Thoracic aorta (tissue), 2 donors: Measurements from ENCODE around the gene NEUROD4. TPM values are rescaled to one million over a fixed set of nuclear protein-coding genes. Genes with fewer than 3 reads are reported as not detected.

Source experiments
- ATAC-seq: fragments of 150-250 bp; one replicate; pipeline ENCODE4 v1.8.0; 2017; ENCODE audit warnings: low read depth; ENCODE audit not compliant: insufficient number of reproducible peaks, low FRiP score
- DNase-seq: peaks from one replicate; pipeline ENCODE4 v3.0.0-alpha.2; 2020; ENCODE audit warnings: low spot score
- H3K27ac ChIP-seq, 2 donors: fragments of 200-600 bp; sonication (generic); 1 replicate in 1 of 2; 2 replicates in 1 of 2; pipeline ENCODE4 v1.5.1; 2016; ENCODE audit warnings: mild to moderate bottlenecking in 2 of 2, moderate library complexity in 2 of 2
- H3K27me3 ChIP-seq: fragments of 200-600 bp; sonication (generic); replicated peaks from 2 replicates; pipeline ENCODE4 v1.6.0; 2016; ENCODE audit warnings: mild to moderate bottlenecking; ENCODE audit not compliant: insufficient read depth
- H3K36me3 ChIP-seq: fragments of 200-600 bp; sonication (generic); one replicate; pipeline ENCODE4 v1.5.1; 2016
- H3K4me1 ChIP-seq, 2 donors: fragments of 200-600 bp; sonication (generic); 1 replicate in 1 of 2; 2 replicates in 1 of 2; pipeline versions ENCODE4 v1.5.1 to v1.6.0; 2016; ENCODE audit warnings: low read depth in 2 of 2, mild to moderate bottlenecking in 1 of 2; ENCODE audit not compliant: control insufficient read depth in 1 of 2
- H3K4me3 ChIP-seq: fragments of 200-600 bp; sonication (generic); 2 replicates; pipeline ENCODE4 v1.5.1; 2016; ENCODE audit warnings: mild to moderate bottlenecking
- H3K9me3 ChIP-seq: fragments of 200-600 bp; sonication (generic); 2 replicates; pipeline ENCODE4 v1.5.1; 2016
- total RNA-seq, 2 donors: library from RNA; depleted of rRNA; stranded (reverse); fragments of >200 nt; gene quantifications; one replicate each; pipeline versions ENCODE4 v1.1.0 to v1.2.3, GENCODE V29; 2016
- TF ChIP-seq, protein P1 (sequence below): fragments of 200-600 bp; sonication (generic); IDR thresholded peaks from one replicate; pipeline ENCODE4 v1.5.1; 2019; ENCODE audit warnings: antibody characterized with exemption

The NEUROD4 gene
- total RNA-seq, 2 donors from 2014 or later = not detected

DNA sequence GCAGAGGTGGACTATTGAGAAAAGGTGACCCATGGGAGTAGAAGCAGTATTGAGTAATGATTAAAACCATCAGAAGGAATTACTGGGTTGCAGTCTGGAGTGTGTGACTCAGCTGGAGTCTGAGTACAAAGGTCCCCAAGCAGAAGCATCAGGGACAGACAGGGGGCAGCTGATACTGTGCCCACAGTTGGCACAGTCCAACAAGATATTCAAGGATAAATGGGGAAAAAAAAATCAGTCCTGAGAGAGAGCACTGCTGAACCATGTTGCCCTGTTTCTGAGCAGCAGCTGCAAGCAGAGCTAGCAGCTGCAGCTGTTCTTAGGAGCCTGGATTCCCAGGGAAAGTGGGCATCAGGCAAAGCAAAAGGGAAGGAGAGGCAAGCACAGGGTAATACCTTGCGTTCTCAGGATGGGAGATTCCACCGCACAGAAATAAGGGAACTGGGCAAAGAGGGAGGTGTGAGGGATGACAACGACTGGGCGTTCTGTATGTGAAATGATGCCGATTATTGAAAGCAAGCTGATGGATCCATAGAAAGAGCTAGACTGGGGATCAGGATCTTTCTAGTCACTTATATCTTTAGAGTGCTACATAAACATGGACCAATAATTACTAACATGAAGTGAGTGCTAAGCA, 17.7 kb downstream of the NEUROD4 start:
- H3K27me3 ChIP-seq = no peaks in the 10 kb centered on the region
- no peaks in the 10 kb centered on the region for H3K36me3 ChIP-seq
- ATAC-seq (no peak), DNase-seq (no peak)
- TF ChIP-seq, protein P1, sequence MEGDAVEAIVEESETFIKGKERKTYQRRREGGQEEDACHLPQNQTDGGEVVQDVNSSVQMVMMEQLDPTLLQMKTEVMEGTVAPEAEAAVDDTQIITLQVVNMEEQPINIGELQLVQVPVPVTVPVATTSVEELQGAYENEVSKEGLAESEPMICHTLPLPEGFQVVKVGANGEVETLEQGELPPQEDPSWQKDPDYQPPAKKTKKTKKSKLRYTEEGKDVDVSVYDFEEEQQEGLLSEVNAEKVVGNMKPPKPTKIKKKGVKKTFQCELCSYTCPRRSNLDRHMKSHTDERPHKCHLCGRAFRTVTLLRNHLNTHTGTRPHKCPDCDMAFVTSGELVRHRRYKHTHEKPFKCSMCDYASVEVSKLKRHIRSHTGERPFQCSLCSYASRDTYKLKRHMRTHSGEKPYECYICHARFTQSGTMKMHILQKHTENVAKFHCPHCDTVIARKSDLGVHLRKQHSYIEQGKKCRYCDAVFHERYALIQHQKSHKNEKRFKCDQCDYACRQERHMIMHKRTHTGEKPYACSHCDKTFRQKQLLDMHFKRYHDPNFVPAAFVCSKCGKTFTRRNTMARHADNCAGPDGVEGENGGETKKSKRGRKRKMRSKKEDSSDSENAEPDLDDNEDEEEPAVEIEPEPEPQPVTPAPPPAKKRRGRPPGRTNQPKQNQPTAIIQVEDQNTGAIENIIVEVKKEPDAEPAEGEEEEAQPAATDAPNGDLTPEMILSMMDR = no peak
- no peak overlapping the region for H3K4me3 ChIP-seq
- no peaks in the 10 kb centered on the region for H3K4me1 ChIP-seq
- H3K27ac ChIP-seq = no peak overlapping the region
- H3K9me3 ChIP-seq = no peaks in the 10 kb centered on the region

DNA sequence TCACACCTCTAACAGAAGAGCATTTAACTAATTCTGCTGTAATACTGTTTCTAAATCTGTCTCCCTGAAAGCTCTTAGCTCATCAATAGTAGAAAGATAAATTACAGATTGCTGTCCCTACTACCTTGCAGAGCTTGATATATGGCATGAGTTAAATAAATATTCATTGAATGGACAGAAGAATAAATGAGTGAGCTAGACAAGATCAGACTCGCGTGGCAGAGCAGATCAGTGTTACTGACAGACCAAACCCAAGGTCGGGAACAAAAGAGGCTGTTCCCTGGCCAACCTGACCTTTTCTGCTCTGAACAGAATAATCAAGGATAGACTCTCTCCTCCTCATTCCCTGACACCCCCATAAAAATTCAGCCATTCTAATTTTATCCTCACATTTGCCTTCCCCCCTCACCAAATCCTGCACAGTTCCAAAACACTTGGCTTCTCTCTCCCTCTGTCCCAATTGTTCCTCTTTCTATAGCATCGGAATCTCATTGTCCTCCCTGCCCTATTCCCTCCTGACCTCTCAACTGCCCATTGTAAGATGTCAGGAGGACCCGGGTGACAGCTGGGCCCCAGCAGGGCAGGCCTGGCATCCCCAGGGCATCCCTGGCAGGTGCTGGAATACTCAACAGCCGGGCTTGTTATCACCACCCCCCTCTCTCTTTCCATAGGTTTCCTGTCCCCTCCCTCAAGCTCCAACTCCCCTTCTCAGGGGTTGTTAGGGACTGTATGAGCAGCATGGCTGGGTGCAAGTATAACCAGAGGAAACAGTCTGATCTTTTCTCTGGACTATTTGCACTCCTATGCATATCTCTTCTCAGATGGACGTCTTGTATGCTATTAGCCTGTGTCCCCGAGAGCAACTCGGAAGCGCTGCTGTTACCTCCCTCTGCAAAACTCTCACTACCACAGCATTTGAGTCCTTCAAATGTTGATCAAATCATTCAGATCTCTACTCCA, 19.9 kb downstream of the NEUROD4 start:
- no peak overlapping the region for H3K4me3 ChIP-seq
- no peaks in the 10 kb centered on the region for H3K36me3 ChIP-seq
- H3K4me1 ChIP-seq = no peaks in the 10 kb centered on the region
- H3K27me3 ChIP-seq = no peaks in the 10 kb centered on the region
- H3K9me3 ChIP-seq = no peaks in the 10 kb centered on the region
- ATAC-seq (no peak), DNase-seq (no peak)
- no peak overlapping the region for H3K27ac ChIP-seq
- TF ChIP-seq, protein P1 = no peak

DNA sequence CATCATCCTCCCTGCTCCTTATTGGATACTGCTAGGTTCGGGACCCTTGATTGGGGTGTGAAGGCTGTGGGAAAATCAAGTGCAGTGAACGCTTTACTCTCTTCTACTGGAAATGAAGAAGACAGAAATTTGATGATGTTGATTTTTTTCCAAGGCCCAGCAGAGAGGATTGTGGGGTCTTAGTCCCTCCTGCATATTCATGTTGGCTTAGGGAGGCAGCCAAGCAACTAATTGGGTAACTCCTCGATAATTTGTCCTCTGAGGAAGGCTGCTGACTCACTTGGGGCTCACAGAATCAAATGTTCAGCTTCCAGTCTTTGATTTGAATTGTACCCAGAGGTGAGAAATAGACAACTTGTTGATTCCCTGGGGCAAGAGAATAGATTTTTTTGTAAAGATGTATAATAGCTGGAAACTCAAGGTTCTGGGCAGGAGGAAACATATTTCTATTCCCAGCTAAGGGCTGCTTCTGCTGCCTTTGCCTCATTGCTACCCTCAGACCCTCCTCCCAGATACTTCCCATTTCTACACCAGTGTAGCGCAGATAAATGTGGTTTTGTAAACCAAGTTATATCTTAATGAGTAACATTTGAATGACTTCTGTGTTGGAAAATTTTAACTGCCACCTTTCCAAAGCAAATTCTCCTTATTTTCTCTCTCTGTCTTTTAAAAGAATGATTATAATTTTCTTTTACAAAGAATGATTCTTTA, 21.7 kb downstream of the NEUROD4 start:
- Histone ChIP-seq H3K4me1 (no peaks in the 10 kb centered on the region), H3K4me3 (no peak overlapping the region), H3K27me3 (no peaks in the 10 kb centered on the region), H3K9me3 (no peaks in the 10 kb centered on the region), H3K36me3 (no peaks in the 10 kb centered on the region), H3K27ac (no peak overlapping the region)
- no peak for DNase-seq
- ATAC-seq = no peak
- TF ChIP-seq, protein P1 = no peak

DNA sequence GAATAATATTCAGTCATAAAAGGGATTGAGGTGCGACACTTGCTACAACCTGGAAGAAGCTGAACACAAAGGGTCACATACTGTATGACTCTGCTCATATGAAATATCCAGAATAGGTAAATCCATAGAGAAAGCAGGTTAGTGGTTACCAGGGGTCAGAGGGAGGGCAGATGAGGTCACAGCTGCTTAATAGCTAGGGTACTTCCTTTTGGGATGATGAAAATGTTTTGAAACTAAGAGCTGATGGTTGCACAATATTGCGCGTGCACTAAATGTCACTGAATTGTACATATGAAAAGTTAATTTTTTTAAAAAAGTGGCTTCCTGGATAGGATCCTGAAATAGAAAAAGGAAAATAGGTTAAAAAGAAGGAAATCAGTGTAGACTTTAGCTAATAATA, 23.8 kb downstream of the NEUROD4 start:
- H3K36me3 ChIP-seq = no peaks in the 10 kb centered on the region
- DNase-seq (no peak), ATAC-seq (no peak)
- H3K4me3 ChIP-seq = no peak overlapping the region
- no peaks in the 10 kb centered on the region for H3K9me3 ChIP-seq
- no peaks in the 10 kb centered on the region for H3K27me3 ChIP-seq
- H3K4me1 ChIP-seq = no peaks in the 10 kb centered on the region
- TF ChIP-seq, protein P1 = no peak
- H3K27ac ChIP-seq = no peak overlapping the region

DNA sequence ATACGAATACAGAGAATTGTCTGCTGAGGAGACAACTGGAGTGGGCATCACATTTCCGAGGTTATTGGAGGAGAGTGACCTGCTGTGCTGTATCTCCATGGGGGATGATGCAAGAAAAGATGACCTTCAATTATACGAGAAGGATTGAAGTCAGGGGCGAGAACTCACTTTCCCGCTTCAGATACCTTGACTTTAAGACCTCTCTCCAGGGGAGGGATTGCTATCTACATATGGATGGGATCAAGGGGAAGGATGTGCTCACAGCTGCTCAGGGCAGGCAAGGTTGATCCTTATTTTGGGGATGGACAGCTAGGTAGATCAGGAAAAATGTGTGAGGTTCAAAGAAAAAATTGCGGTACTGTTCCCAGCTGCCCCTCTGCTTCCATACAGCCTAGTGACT, 24.4 kb downstream of the NEUROD4 start:
- no peaks in the 10 kb centered on the region for H3K27me3 ChIP-seq
- no peaks in the 10 kb centered on the region for H3K36me3 ChIP-seq
- TF ChIP-seq, protein P1 = no peak
- ATAC-seq (no peak), DNase-seq (no peak)
- H3K9me3 ChIP-seq = no peaks in the 10 kb centered on the region
- H3K27ac ChIP-seq = no peak overlapping the region
- no peaks in the 10 kb centered on the region for H3K4me1 ChIP-seq
- H3K4me3 ChIP-seq = no peak overlapping the region
